PC-3 (cell line): ENCODE measurements around the gene CUL3. TPM values are rescaled to one million over a fixed set of nuclear protein-coding genes. Genes with fewer than 3 reads are reported as not detected.
A peak's percentile ranks its signal among the peaks of the same experiment; 100 is the strongest.

Experiments used
- ATAC-seq: fragments of 200-7000 bp; cut with Tn5 transposase; 2 replicates; pipeline ENCODE4 v1.9.1; 2020; ENCODE audit warnings: mild to moderate bottlenecking, moderate library complexity
- BruUV-seq: library from RNA; stranded (reverse); fragments of 400-500 nt; replicated peaks from 2 replicates; lab custom pipeline; 2021; lab: Mats Ljungman, UMichigan
- CTCF ChIA-PET: fragments of 300-600 bp; sonication (Branson Sonifier 250); formaldehyde crosslinking; loops from one replicate; lab custom pipeline; 2022; ENCODE audit warnings: antibody characterized with exemption; lab: Charles Lee
- POLR2A ChIA-PET: fragments of 300-600 bp; sonication (Branson Sonifier 250); formaldehyde crosslinking; loops from one replicate; lab custom pipeline; 2022; ENCODE audit warnings: antibody characterized with exemption; ENCODE audit not compliant: unreplicated experiment; lab: Charles Lee
- DNase-seq: peaks from one replicate; pipeline ENCODE4 v3.0.0-alpha.2; 2015
- H2AFZ ChIP-seq: fragments of 300-600 bp; sonication (generic); 2 replicates; pipeline ENCODE4 v1.6.0; 2016; ENCODE audit warnings: antibody characterized with exemption, low read length
- H3F3A ChIP-seq: fragments of 300-600 bp; sonication (generic); one replicate; pipeline ENCODE4 v1.6.0; 2017; ENCODE audit warnings: antibody characterized with exemption, low read length, control low read depth, mild to moderate bottlenecking; ENCODE audit not compliant: unreplicated experiment
- H3K27ac ChIP-seq: fragments of 300-600 bp; sonication (generic); 2 replicates; pipeline ENCODE4 v1.5.1; 2016; ENCODE audit warnings: mild to moderate bottlenecking, low read length
- H3K27me3 ChIP-seq: fragments of 300-600 bp; sonication (generic); 2 replicates; pipeline ENCODE4 v1.6.1; 2016; ENCODE audit warnings: low read length, mixed read lengths
- H3K36me3 ChIP-seq: fragments of 300-600 bp; sonication (generic); 2 replicates; pipeline ENCODE4 v1.6.1; 2016; ENCODE audit warnings: low read depth, mixed run types, low read length, mixed read lengths
- H3K4me1 ChIP-seq: fragments of 300-600 bp; sonication (generic); 2 replicates; pipeline ENCODE4 v1.5.1; 2016; ENCODE audit warnings: low read length; ENCODE audit not compliant: insufficient read depth
- H3K4me2 ChIP-seq: fragments of 300-600 bp; sonication (generic); 2 replicates; pipeline ENCODE4 v1.6.0; 2016; ENCODE audit warnings: low read length
- H3K4me3 ChIP-seq: fragments of 300-600 bp; sonication (generic); 2 replicates; pipeline ENCODE4 v1.5.1; 2016; ENCODE audit warnings: mild to moderate bottlenecking, low read length, mixed read lengths
- H3K79me2 ChIP-seq: fragments of 300-600 bp; sonication (generic); 2 replicates; pipeline ENCODE4 v1.6.1; 2017; ENCODE audit warnings: low read length, mixed read lengths
- H3K9ac ChIP-seq: fragments of 300-600 bp; sonication (generic); 2 replicates; pipeline ENCODE4 v1.6.0; 2016; ENCODE audit warnings: mild to moderate bottlenecking, low read length
- H3K9me2 ChIP-seq: fragments of 300-600 bp; sonication (generic); replicated peaks from 2 replicates; pipeline ENCODE4 v1.6.1; 2016; ENCODE audit warnings: mixed run types, low read length, mixed read lengths
- H3K9me3 ChIP-seq: fragments of 300-600 bp; sonication (generic); 2 replicates; pipeline ENCODE4 v1.6.1; 2016; ENCODE audit warnings: low read length, mixed read lengths
- H4K20me1 ChIP-seq: fragments of 300-600 bp; sonication (generic); 2 replicates; pipeline ENCODE4 v1.6.1; 2016; ENCODE audit warnings: low read length, mixed read lengths
- EZH2 ChIP-seq: fragments of 300-600 bp; sonication (generic); IDR thresholded peaks from one replicate; pipeline ENCODE4 v1.6.1; 2017; ENCODE audit warnings: antibody characterized with exemption, mild to moderate bottlenecking, low read length; ENCODE audit not compliant: unreplicated experiment
- EZH2phosphoT487 ChIP-seq: fragments of 300-600 bp; sonication (generic); IDR thresholded peaks from 2 replicates; pipeline ENCODE4 v1.6.1; 2018; ENCODE audit warnings: mild to moderate bottlenecking, antibody characterized with exemption, low read length, borderline replicate concordance
- intact Hi-C: fragments of 100-400 bp; cut with micrococcal nuclease; formaldehyde crosslinking; loops from 2 replicates; pipeline ENCODE4 v1.9.0; 2023
- total RNA-seq: library from RNA; depleted of rRNA; stranded (reverse); fragments of >200 nt; gene quantifications from 2 replicates; pipeline ENCODE4 v1.2.3, GENCODE V29; 2014
- TF ChIP-seq, protein P1 (sequence below): fragments of 300-600 bp; sonication (generic); conservative IDR thresholded peaks from 2 replicates; pipeline ENCODE4 v1.5.1; 2017; ENCODE audit warnings: antibody characterized with exemption, low read depth, mild to moderate bottlenecking, low read length

Gene CUL3
- total RNA-seq, 1 experiment from 2014 or later: 50.4 TPM

- CTCF ChIA-PET: no interaction called here
- POLR2A ChIA-PET: no interaction called here
These were observed 105.3 kb downstream of the CUL3 start for GRCh38 chr2:224479826-224480225.

GRCh38 chr2:224472827-224473226 lies 112.3 kb downstream of the CUL3 start:
- no peaks in the 10 kb centered on the region for H3K9me2 ChIP-seq
- H3K9me3 ChIP-seq: no peaks in the 10 kb centered on the region
- intact Hi-C loops: loop anchor here (10.0 kb wide), 1 partner anchor 172 kb away; no protein-coding TSS in a partner anchor
- no peak overlapping the region for H3K4me2 ChIP-seq
- H3K36me3 ChIP-seq: peaks cover 37% of the 10 kb centered on the region
- H3K79me2 ChIP-seq: no peaks in the 10 kb centered on the region
- H3K27me3 ChIP-seq: no peaks in the 10 kb centered on the region
- ATAC-seq: no peak
- H4K20me1 ChIP-seq: no peaks in the 10 kb centered on the region
- no peaks in the 10 kb centered on the region for H3K4me1 ChIP-seq
- no peak overlapping the region for H3K9ac ChIP-seq
- no peaks in the 10 kb centered on the region for H3F3A ChIP-seq
- BruUV-seq: no TSS peak
- no peak overlapping the region for H3K4me3 ChIP-seq
- no peak for TF ChIP-seq EZH2
- TF ChIP-seq EZH2phosphoT487: no peak
- TF ChIP-seq, protein P1, sequence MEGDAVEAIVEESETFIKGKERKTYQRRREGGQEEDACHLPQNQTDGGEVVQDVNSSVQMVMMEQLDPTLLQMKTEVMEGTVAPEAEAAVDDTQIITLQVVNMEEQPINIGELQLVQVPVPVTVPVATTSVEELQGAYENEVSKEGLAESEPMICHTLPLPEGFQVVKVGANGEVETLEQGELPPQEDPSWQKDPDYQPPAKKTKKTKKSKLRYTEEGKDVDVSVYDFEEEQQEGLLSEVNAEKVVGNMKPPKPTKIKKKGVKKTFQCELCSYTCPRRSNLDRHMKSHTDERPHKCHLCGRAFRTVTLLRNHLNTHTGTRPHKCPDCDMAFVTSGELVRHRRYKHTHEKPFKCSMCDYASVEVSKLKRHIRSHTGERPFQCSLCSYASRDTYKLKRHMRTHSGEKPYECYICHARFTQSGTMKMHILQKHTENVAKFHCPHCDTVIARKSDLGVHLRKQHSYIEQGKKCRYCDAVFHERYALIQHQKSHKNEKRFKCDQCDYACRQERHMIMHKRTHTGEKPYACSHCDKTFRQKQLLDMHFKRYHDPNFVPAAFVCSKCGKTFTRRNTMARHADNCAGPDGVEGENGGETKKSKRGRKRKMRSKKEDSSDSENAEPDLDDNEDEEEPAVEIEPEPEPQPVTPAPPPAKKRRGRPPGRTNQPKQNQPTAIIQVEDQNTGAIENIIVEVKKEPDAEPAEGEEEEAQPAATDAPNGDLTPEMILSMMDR: no peak
- no peak for DNase-seq
- ChIA-PET CTCF (no interaction called here), POLR2A (no interaction called here)
- no peak overlapping the region for H3K27ac ChIP-seq
- H2AFZ ChIP-seq: no peak overlapping the region

More at GRCh38 chr2:224479826-224480225, 105.3 kb downstream of the CUL3 start:
- no peak for ATAC-seq
- DNase-seq: peak; percentile 38
- no peaks in the 10 kb centered on the region for H4K20me1 ChIP-seq
- H3K9me3 ChIP-seq: no peaks in the 10 kb centered on the region
- no peak overlapping the region for H3K4me2 ChIP-seq
- no peak overlapping the region for H2AFZ ChIP-seq
- peaks cover 45% of the 10 kb centered on the region for H3K36me3 ChIP-seq
- H3F3A ChIP-seq: no peaks in the 10 kb centered on the region
- H3K4me1 ChIP-seq: peaks cover 43% of the 10 kb centered on the region
- TF ChIP-seq EZH2phosphoT487 (no peak), EZH2 (no peak)
- TF ChIP-seq, protein P1: no peak
- H3K27ac ChIP-seq: no peak overlapping the region
- H3K27me3 ChIP-seq: no peaks in the 10 kb centered on the region
- peaks cover 15% of the 10 kb centered on the region for H3K79me2 ChIP-seq
- H3K9ac ChIP-seq: no peak overlapping the region
- BruUV-seq: no TSS peak
- intact Hi-C loops: loop anchor here (10.0 kb wide), 1 partner anchor 165 kb away; no protein-coding TSS in a partner anchor
- H3K9me2 ChIP-seq: no peaks in the 10 kb centered on the region
- no peak overlapping the region for H3K4me3 ChIP-seq

DNA sequence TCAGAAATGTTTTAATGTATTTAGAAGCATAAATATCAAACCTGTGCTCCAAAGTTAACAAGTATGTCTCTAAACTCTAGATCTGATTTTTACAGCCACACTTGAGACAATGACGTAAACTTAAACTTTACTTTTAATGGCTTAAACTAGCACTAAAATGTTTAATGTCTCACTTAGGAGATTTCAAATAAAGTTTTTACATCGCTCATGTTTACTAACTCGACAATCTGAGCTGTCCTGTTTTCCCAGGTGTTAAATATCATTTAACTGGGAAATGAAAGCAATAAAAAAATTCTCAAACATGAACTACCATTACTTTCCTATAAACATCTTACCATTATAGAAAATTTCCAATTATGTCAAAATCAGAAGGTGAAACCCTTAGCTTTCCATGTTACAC lies 113.0 kb downstream of the CUL3 start:
- ChIA-PET POLR2A (no interaction called here), CTCF (no interaction called here)
- Histone ChIP-seq H3K4me2 (no peak overlapping the region), H3K27ac (no peak overlapping the region), H3K4me1 (no peaks in the 10 kb centered on the region), H2AFZ (no peak overlapping the region), H3K36me3 (peaks cover 32% of the 10 kb centered on the region), H3F3A (no peaks in the 10 kb centered on the region), H3K9ac (no peak overlapping the region), H3K9me2 (no peaks in the 10 kb centered on the region), H3K27me3 (no peaks in the 10 kb centered on the region), H4K20me1 (no peaks in the 10 kb centered on the region), H3K79me2 (no peaks in the 10 kb centered on the region), H3K4me3 (no peak overlapping the region), H3K9me3 (no peaks in the 10 kb centered on the region)
- BruUV-seq: no TSS peak
- intact Hi-C loops: loop anchor here (10.0 kb wide), 1 partner anchor 173 kb away; no protein-coding TSS in a partner anchor
- ATAC-seq: no peak
- no peak for DNase-seq
- no peak for TF ChIP-seq EZH2phosphoT487
- TF ChIP-seq EZH2: no peak
- TF ChIP-seq, protein P1: no peak
